Activated CD8-positive, alpha-beta memory T cell treated with anti-CD3 and anti-CD28 coated beads, Interleukin-2, amount 50 U/mL, for 4 hours (primary cell): ENCODE results near the gene IDH2.
"Not testable (repeated sequence)": the region's sequence is repeated elsewhere in the genome, so short reads cannot be mapped to it uniquely, and the experiment has no call there.

Experiments
- DNase-seq: peaks from one replicate; pipeline ENCODE4 v3.0.0-alpha.2; 2020

The IDH2 gene

DNA sequence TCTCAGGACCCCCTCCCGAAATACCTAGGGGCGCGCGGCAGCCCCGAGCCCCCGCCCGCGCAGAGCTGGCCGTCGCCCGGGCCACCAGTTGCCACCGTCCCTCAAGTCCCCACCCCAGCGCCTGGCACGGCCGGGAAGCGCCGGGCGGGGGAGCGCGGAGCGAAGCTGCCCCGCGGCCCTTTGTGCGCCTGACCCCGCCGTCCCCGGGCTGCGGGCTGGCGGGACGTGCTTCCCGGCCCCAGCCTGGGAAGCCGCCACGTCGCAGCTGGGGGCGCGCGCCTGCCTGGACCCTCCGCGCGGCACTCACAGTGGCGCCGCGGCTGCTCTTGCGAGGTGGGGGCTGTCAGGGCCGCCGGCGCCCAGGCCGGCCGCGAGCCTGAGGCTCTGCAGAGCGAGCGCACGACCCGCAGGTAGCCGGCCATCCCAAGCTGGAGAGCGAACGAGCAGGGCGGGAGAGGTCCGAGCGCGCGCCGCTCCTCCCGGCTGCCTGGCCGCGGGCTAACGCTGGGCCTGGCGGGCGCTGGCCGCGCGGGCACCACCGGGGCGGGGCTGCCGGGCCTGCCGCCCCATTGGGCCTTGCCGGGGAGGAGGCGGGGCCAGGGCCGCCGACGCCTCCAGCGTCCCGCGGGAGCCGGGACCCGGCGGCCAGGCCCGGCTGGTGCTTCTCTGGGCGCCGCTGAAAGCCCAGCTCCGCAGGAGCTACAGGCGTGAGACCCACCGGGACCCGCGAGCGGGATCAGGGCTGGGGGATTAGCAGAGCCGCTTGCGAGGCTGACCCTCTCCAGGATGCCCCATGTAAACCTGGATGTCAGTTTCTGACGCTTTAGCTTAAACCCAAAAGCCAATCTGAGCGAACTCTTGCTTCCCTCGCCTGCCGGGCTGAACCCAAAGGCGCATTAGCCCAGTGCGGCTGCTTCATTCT lies at the start of gene IDH2:
TSS of gene IDH2 (minus strand) at position 500 of the 922 bp plus-strand sequence. CDS start at position 422, 78 bp downstream.
- DNase-seq = peak; percentile 69

GRCh38 chr15:90150551-90150950 lies 48.3 kb upstream of the IDH2 start:
- DNase-seq = not testable (repeated sequence)

- no peak for DNase-seq
Measured at GRCh38 chr15:90149609-90150340, 47.5 kb upstream of the IDH2 start.

DNA sequence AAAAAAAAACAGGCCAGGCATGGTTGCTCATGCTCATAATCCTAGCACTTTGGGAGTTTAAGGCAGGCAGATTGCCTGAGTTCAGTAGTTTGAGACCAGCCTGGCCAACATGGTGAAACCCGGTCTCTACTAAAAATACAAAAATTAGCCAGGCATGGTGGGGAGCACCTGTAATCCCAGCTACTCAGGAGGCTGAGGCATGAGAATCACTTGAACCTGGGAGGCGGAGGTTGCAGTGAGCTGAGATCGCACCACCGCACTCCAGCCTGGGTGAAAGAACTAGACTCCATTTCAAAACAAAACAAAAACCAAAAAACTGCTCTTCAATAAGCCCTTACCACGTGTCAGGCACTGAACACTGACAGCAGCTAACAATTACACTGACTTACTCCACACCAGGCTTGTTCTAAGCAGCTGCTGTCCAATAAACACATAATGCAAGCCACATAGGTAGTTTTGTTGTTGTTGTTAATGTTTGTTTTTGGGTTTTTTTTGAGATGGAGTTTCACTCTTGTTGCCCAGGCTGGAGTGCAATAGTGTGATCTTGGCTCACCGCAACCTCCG lies 44.0 kb upstream of the IDH2 start:
- DNase-seq = not testable (repeated sequence)

DNA sequence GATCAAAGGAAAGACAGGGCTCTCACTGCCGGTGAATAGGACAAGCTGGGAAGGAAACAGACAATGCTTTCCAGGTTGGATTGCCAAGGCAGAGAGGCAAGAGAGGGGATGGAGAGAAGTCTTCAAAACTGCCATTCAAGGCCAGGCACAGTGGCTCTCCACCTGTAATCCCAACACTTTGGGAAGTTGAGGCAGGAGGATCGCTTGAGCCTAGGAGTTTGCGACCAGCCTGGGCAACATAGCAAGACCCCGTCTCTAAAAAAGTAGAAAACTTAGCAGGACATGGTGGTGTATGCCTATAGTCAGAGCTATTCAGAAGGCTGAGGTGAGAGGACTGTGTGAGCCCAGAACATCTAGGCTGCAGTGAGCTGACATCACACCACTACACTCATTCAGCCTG lies 43.5 kb upstream of the IDH2 start:
- DNase-seq = no peak

DNA sequence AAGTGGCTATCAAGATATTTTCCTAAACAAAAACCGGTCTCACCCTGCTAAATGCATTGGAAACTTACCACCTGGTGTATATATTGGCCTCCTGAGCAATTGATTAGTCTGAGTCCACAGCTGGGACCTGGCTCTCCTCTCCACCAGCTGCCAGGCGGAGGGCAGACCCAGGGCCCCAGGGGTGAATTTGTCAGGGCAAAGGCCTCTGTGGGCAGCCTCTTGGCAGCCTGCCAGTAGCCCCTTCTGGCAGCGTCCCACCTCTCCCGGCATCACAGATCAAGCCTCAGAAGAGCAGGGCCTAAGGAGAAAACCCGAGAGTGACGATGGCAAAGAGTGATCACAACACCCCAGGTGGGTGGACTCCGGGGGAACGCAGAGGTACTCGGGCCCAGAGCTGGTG lies 43.0 kb upstream of the IDH2 start:
- DNase-seq = no peak

DNA sequence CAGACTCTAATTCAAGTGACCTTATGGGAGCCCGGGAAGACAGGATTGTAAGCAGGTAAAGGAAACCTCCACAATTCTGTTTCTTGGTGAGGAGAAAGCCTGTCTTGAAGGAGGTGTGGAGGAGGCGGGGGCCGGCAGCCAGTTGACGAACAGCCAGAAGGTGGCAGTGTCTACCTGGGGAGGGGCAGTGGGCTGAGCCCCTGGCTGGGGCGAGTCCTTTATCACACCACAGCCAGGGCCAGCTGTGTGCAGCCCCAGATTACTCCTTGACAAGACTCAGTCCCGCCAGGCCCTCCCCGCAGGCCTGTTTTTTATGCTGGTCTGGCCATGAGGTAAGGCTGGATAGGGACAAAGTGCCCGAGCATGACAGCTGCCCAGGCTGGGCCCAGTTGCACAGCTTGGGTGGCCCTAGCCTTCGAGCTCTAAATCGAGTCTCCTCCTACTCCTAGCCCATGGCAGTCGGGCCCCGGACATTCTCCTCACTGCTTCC lies 40.9 kb upstream of the IDH2 start:
- peak; percentile 57 for DNase-seq

GRCh38 chr15:90142216-90143165 lies 40.2 kb upstream of the IDH2 start:
- DNase-seq = peak; percentile 57

GRCh38 chr15:90141646-90142045 lies 39.4 kb upstream of the IDH2 start:
- no peak for DNase-seq

GRCh38 chr15:90139549-90139948 lies 37.3 kb upstream of the IDH2 start:
- not testable (repeated sequence) for DNase-seq

DNA sequence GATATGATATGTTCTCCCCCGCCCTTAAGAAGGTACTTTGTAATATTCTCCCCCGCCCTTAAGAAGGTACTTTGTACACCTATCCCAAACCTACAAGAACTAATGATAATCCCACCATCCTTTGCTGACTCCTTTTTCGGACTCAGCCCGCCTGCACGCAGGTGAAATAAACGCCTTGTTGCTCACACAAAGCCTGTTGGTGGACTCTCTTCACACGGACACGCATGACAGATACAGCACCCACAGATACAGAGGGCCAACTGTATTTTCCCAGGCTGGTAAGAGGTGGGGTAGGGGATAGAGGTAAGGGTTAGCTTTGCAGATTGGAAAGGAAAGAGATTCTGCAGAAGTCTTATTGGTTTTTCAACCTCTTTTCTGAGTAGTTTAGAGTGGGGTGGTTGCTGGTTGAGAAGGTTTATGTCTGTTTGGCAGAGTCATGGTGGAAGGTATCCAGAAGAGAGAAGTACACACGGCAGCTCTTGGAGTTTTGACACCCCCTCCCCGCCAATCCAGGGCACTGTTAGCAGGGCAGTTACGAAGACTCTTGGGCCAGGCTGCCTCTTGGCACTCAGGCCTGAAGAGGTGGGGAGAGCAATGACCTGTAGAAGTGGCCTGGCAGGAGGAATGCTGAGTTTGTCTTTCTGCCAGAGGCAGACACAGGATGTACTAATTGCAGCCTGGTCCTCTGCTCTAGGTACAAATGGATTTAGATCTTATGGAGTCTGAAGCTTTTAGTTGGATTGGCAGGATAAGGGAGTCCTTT lies 36.0 kb upstream of the IDH2 start:
- DNase-seq = no peak

- DNase-seq = no peak
Measured at GRCh38 chr15:90132437-90132836, 30.2 kb upstream of the IDH2 start.

DNA sequence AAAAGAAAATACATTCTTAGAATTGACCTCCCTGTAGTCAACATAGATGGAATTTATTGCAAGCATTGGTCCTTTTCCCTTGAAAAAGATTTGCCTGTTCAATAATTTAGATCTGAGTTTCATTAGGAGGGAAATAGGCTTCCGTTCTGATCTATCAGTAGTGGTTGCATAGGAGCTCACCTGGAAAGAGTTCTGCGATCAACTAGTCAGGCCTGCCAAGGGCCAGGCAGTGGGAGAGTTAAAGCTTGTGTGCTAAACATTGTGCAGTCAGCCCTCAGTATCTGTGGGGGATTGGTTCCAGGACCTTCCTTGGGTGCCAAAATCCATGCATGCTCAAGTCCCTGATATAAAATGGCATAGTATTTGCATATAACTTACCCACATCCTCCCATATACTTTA lies 29.6 kb upstream of the IDH2 start:
- DNase-seq = no peak

GRCh38 chr15:90130291-90130690 lies 28.0 kb upstream of the IDH2 start:
- DNase-seq = no peak

DNA sequence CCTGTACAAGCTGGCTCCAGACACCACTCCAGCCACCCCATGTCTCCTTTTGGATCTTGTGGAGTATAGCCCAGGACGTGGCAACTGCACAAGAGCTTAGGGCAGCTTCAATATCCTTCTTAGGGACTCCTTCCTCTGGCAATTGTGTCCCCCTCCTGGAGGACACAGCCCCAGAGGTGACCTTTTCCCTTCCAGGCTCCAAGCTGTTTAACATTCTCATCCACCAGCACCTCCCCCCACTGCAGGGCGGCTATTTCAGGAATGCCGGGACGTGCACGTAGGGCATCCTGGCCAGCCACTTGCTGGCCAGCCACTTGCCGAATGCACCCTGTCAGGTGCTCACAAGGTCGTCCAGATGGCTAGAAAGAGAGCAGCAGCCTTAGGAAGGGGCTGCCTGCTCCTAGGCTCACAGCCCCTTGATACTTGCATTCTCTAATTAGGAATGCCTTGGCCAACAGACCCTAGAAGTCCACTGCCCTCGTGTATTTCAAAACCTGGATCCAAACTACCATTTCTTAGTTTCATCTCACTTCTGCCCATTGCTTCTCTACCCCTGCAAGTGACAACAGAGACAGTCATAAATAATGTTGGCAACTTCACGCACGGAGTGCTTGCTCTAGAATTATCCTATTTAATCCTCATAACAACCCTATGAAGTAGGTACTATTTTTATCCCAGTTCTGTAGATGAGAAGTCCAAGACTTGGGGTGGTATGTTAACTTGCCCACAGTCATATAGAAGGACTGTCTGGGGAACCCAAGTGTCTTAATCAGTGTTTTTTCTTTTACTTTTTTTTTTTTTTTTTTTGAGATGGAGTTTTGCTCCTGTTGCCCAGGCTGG lies 24.5 kb upstream of the IDH2 start:
- no peak for DNase-seq

- no peak for DNase-seq
Measured at GRCh38 chr15:90126022-90126421, 23.8 kb upstream of the IDH2 start.

DNA sequence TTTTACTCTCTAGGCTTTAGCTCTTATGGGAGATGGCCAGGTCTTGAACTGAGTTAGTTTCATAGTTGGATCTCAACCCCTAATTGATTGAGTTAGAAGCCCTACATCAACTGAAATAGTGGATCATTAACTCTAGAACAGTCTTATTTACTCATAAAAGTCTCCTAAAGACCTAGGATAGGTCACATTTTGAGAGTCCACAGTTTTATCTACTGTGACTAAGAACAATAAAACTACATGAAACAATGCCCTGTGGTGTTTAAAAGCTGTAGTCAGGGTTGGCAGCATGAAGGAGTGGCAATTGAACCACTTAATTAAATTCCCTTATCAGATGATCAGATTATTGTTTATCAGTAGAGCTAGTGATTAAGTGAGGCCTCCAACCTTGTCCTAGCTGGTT lies 22.2 kb upstream of the IDH2 start:
- no peak for DNase-seq

DNA sequence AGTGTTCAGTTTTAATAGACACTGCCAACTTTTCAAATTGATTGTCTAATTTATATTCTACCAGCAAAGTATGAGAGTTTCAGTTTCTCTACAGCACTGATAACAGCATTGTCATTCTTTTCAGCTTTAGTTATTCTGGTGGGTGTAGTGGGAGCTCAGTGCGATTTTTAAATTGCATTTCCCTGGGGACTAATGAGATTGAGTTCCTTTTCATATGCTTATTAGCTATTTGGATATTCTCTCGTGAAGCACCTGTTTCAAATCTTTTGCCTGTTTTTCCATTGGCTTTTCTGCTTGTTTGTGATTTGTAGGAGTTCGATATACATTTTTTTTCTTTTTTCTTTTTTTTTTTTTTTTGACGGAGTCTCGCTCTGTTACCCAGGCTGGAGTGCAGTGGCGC lies 18.8 kb upstream of the IDH2 start:
- no peak for DNase-seq

- no peak for DNase-seq
Measured at GRCh38 chr15:90119367-90119766, 17.1 kb upstream of the IDH2 start.

GRCh38 chr15:90115783-90116182 lies 13.5 kb upstream of the IDH2 start:
- DNase-seq = no peak

GRCh38 chr15:90114451-90114901 lies 12.2 kb upstream of the IDH2 start:
- no peak for DNase-seq
